ENCODE measurements around the gene S100A7A.

DNA sequence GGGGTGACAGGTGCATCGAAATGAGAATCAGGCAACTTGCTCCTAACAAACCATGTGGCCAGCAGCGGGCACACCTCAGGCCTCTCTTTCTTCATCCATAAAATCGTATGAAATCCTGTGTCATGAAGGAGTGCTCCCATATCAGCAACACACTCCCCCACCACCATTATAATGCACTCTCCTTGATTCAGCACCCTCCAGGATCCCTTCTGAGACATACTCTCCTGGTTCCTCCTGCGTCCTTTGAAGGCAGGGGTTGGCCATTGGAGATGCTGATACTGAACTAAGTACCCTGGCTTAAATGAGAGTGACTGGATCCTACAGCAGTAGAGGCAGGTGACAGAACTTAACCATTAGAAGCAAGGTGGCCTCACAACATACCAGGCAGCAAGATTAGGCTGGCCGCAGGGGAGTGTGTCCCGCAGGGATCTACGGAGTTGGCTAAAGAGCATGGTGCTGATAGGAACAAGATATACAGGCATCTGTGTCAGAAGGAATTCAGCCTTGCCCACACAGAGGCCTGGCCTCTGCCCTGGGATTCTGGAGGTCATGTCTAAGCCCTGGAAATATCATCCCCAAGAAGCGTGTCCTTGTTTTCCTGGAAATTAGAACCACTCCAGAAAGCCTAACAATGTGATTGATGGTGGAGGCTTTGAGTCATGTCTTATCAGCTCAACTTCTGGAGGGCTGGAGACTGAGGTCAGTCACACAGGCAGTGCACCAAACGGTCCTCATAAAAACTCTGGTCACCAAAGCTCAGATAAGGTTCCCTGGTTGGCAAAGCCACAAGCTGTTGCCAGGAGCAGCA, 16.8 kb downstream of the S100A7A start:
- TF ChIP-seq EZH2phosphoT487 (IDR thresholded peaks at IDR 0.05; ENCODE audit: borderline replicate concordance, low read depth) (no peak), ZBTB33 (IDR thresholded peaks at IDR 0.05; ENCODE audit: borderline replicate concordance, low read depth) (no peak), EP300 (IDR thresholded peaks at IDR 0.05; ENCODE audit: borderline replicate concordance in 1 of 2, low read depth in 1 of 2, low read length in 1 of 2) (no peak), NRF1 (IDR thresholded peaks at IDR 0.05; ENCODE audit: low read depth, low read length) (no peak)
- TF ChIP-seq, protein P1, sequence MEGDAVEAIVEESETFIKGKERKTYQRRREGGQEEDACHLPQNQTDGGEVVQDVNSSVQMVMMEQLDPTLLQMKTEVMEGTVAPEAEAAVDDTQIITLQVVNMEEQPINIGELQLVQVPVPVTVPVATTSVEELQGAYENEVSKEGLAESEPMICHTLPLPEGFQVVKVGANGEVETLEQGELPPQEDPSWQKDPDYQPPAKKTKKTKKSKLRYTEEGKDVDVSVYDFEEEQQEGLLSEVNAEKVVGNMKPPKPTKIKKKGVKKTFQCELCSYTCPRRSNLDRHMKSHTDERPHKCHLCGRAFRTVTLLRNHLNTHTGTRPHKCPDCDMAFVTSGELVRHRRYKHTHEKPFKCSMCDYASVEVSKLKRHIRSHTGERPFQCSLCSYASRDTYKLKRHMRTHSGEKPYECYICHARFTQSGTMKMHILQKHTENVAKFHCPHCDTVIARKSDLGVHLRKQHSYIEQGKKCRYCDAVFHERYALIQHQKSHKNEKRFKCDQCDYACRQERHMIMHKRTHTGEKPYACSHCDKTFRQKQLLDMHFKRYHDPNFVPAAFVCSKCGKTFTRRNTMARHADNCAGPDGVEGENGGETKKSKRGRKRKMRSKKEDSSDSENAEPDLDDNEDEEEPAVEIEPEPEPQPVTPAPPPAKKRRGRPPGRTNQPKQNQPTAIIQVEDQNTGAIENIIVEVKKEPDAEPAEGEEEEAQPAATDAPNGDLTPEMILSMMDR (IDR thresholded peaks at IDR 0.05): no peak
